Diencephalon (tissue), 1 donor: Measurements from ENCODE around the gene UBE2D3. TPM values are rescaled to one million over a fixed set of nuclear protein-coding genes. Genes with fewer than 3 reads are reported as not detected.

Experiments used
- small RNA-seq: library from RNA; depleted of rRNA; stranded (forward); fragments of <200 nt; gene quantifications from one replicate; pipeline ENCODE3, GENCODE V24; 2014
- total RNA-seq: library from RNA; depleted of rRNA; stranded (reverse); fragments of >200 nt; gene quantifications from one replicate; pipeline ENCODE4 v1.2.3, GENCODE V29; 2014

Gene UBE2D3
- 334 TPM for total RNA-seq

GRCh38 chr4:102826890-102827673, at the start of gene UBE2D3:
Gene UBE2D3 (minus strand): TSS chr4:102827551. CDS start chr4:102826508, 1,043 bp downstream.

GRCh38 chr4:102868781-102869568, 41.6 kb upstream of the UBE2D3 start, which contains the start of gene CISD2:
Gene CISD2 (plus strand): TSS chr4:102868992. CDS start chr4:102869085, 93 bp downstream.

GRCh38 chr4:102760645-102761295, 66.6 kb downstream of the UBE2D3 start, which contains the start of gene MANBA:
Gene MANBA (minus strand): TSS chr4:102760968. CDS start chr4:102760894, 74 bp downstream.

Small RNAs within 50 kb of the gene (small RNA-seq; reads per million reads assigned to genes)
- gene RNU7-151P = not detected

Other genes starting within 250 kb of the UBE2D3 start
- gene MANBA, start 66.6 kb downstream of the UBE2D3 start, total RNA-seq = 46.8 TPM
- 56.3 TPM for gene CISD2, start 41.4 kb upstream of the UBE2D3 start, total RNA-seq
- 3.7 TPM for gene SLC9B1, start 192.2 kb upstream of the UBE2D3 start, total RNA-seq
- gene SLC9B2, start 249.2 kb upstream of the UBE2D3 start, total RNA-seq = 95.7 TPM